Thyroid gland (tissue), 4 donors: ENCODE measurements around the gene GRIA4.

Experiments
- CTCF ChIP-seq, 6 experiments: fragments of 200-600 bp in 3 of 6; fragments of 450-650 bp in 3 of 6; sonication (generic) in 3 of 6; IDR thresholded peaks; one replicate each; pipeline ENCODE4 v1.5.1; 2016 to 2019; ENCODE audit warnings: antibody characterized with exemption in 6 of 6, mild to moderate bottlenecking in 2 of 6, inconsistent platforms in 1 of 6, moderate library complexity in 1 of 6
- POLR2A ChIP-seq, 2 donors: fragments of 450-650 bp; IDR thresholded peaks; one replicate each; pipeline ENCODE4 v1.6.1; 2017; ENCODE audit warnings: antibody characterized with exemption in 2 of 2, mild to moderate bottlenecking in 2 of 2, moderate library complexity in 1 of 2

GRCh38 chr11:105907319-105907718 lies 297.4 kb downstream of the GRIA4 start:
- TF ChIP-seq CTCF (IDR thresholded peaks at IDR 0.05): no peak
- TF ChIP-seq POLR2A (IDR thresholded peaks at IDR 0.05): no peak
